Measurements from ENCODE around the gene NELL1.

DNA sequence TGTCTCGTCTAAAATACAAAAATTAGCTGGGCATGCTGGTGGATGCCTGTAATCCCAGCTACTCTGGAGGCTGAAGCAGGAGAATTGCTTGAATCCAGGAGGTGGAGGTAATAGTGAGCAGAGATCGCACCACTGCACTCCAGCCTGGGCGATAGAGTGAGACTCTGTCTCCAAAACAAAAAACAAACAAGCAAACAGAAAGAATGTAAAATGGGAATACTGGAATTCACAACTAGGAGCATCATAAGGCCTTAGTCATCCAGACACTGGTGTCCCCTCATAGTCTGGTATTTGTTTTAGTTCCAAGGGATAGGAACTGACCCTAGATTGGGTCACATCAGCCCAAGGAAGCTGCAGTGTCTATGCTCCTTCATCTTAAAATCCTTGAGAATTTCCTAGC lies 520.8 kb downstream of the NELL1 start:
- TF ChIP-seq CTCF (IDR thresholded peaks at IDR 0.05) (no peak), POLR2A (IDR thresholded peaks at IDR 0.05) (no peak)
